Measurements from ENCODE around the gene ADORA2A.

- TF ChIP-seq CTCF (IDR thresholded peaks at IDR 0.05; ENCODE audit: low read length) (no peak), EZH2 (optimal IDR thresholded peaks at IDR 0.05; ENCODE audit: low read depth, low read length) (no peak)
Measured at GRCh38 chr22:24418786-24419474, 8.5 kb upstream of the ADORA2A start.

Data from MM.1S (cell line).